Glomerular visceral epithelial cell (primary cell): Measurements from ENCODE around the gene LPAR4.
A peak's percentile ranks its signal among the peaks of the same experiment; 100 is the strongest.
"Not testable (repeated sequence)": the region's sequence is repeated elsewhere in the genome, so short reads cannot be mapped to it uniquely, and the experiment has no call there.

Experiments
- DNase-seq: peaks from one replicate; pipeline ENCODE4 v3.0.0-alpha.2; 2016; ENCODE audit errors: extremely low spot score

Gene LPAR4, protein sequence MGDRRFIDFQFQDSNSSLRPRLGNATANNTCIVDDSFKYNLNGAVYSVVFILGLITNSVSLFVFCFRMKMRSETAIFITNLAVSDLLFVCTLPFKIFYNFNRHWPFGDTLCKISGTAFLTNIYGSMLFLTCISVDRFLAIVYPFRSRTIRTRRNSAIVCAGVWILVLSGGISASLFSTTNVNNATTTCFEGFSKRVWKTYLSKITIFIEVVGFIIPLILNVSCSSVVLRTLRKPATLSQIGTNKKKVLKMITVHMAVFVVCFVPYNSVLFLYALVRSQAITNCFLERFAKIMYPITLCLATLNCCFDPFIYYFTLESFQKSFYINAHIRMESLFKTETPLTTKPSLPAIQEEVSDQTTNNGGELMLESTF

DNA sequence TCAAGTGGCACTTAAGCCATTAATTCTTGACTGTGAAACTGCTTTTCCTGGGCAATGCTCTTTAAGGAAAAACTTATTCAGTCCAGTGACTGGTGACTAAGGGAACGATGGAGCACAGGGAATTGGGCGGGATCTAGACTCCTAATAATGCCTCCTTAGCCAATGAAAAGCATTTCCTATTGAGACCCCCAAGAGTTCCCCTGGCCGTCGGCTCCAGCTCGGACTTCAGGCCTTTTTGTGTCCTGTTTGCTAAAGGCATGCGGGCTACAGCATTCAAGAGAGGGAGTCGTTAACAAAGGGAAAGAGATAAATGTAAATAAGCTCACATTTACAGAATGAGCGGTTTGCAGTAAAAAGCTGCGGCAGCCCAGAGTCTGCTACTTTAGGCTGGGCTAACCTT, at the start of gene LPAR4:
Gene LPAR4 (plus strand): TSS at position 232 of the 400 bp plus-strand sequence. CDS start 7,150 bp downstream, outside the sequence.
- DNase-seq, result peak; percentile 11

DNA sequence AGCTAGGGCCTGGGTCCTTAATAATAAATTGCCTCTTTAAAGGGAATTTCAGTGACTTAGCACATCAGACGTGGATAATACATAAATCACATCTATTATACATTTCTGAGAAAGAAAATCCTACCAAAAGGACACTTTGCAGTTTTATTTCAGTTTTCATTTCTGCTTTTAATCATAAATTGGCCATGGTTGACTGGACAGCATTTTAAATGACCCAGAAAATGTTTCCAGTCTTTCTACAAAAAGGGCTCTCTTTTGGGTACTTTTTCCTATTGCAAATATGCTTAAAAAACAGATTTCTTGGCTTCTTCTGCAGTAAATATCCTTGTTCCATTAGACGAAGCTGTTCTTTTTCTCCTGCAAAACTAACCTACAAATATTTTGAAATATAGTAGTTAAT, 41.4 kb upstream of the LPAR4 start:
- DNase-seq, result no peak

DNA sequence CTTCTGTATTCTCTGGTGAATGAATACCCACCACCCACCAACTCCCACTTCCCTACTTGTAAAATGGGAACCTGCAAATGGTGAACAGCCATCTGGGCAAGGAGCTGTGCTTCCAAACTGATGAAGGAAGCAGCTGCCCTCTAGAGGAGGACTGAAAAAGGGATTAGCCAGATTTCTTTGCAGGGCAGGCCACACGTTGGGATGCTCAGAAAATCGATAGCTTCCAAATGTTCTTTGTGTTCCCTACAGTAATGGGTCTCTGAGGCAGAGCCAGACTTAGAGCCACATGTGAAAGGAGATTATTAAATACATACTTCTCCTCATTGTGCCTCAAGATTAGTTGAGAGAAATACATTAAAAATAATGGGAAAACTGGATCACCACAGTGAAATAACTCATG, 39.3 kb upstream of the LPAR4 start:
- peak; percentile 14 for DNase-seq

DNA sequence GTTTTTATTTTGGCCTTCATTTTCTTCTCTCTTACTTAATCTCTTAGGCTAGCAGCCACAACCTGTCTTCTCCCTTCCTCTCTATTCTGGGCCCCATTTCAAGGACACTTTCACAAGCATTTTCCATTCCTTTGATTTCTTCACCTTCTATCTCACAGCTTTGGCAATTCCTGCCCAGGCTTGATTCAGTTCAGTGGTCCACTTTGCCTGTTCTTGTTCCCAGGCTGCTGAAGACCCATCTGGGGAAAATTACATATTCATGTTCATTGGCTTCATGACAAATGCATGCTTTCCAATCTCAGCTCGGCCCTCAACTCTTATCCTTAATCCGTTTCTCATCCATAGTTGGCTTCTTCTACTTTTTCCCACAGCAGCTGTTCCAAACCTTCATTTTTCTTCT, 38.7 kb upstream of the LPAR4 start:
- no peak for DNase-seq

DNA sequence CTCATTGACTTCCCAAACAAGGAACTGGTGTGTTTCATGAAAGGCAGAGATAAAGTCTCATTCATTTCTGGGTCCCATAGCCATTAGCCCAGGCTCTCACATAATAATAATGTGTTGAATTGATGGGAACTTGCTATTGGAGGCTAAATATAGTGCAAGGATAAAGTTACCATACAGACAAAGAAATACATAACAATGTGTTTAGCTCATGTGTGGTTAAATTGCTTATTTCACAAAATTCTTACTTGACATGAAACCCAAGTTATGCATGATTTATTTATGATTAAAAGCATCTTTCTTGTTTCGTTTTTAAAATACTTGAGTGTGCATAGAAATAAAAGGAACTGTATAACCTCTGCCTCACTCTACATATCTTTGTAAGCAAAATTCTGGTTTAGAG, 37.3 kb upstream of the LPAR4 start:
- DNase-seq, result peak; percentile 0

DNA sequence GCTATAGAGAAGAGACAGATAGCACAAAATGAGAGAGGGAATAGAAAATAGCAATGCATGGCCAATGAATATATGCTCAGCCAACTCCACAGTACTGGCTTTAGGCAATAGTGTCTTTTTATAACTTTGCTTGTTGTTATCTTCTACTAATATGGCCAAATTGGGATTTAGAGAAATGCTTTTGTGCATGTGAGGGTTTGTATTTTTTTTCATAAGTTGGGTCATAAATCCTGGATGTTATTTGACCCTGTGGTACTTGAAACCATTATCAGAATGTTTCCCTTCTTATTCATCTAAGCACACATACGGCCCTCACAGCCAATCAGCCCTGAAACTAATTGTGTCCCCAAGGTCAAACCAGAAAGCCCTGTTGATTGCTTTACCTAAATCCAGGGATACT, 35.2 kb upstream of the LPAR4 start:
- no peak for DNase-seq

DNA sequence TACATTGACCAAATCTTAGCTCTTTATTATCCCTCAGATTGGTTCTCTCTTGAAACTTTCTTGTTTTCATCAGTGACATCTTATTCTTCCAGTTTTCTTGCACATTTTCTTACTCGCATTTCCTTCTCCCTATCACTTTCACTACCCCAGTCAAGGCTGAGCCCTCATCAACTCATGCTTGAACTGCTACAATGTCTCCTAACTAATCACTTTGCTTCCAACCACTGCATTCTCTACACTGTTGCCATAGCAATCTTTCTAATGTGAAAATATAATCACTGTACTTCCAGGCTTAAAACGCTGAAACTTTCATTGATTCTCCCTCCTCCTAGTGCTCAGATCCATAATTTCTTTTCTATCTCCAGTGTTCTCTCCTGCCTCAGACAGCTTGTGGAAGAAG, 22.2 kb upstream of the LPAR4 start:
- no peak for DNase-seq

DNA sequence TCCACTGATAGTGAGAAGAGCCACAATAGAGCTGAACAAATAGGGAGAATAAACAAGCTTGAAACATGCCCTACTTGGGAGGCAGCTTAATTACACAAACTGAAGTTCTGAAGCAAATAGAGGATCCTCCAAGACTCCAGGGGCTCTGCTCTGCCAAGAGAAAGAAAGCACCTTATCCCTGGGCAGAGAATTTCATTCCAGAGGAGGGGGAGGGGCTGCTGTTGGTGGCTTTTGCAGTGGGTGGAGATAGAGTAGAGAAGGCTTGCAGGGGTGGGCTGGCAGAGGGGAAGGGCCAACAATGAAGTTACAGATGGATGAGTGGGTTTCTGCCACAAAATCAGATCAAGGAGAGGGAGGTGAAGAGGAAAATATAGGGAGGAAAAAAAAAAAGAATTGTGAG, 1.0 kb upstream of the LPAR4 start:
- DNase-seq, result no peak

DNA sequence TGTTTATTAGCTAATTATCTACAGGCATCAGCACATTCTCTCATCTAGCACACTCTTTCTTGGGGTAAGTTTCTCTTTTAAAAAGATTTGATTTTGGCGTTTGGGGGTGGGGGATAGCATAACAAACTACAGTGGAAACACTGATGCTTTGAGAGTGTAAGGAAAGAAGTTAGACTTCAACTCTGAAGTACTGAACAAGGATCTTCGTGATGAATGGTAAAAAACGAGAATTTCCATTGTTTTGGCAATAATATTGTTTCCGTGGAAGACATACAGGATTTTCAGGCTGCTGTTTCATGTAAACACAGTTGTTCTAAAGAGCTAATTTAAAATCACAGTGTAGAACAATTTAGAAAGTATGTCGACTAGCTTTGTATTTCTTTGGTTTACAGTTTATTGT, 451 bp downstream of the LPAR4 start:
- no peak for DNase-seq

DNA sequence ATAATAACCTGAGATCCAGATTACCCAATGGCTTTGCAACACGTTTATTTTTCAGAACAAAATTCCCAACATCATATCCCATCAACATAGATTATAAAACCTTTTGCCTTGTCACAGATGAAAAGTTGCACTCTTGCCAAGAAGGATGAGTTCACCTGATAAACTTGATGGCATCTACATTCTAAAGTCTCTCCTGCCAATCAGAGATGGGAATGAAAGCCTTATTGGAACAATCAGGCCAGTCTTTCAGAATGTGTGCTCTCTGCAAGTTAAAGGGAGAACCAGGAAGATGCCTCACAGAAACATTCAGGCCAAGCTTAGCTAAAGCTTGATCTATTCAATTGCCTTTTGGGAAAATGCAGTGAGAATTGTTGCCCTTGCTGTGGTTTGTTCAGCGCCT, 1.3 kb downstream of the LPAR4 start:
- DNase-seq, result no peak

DNA sequence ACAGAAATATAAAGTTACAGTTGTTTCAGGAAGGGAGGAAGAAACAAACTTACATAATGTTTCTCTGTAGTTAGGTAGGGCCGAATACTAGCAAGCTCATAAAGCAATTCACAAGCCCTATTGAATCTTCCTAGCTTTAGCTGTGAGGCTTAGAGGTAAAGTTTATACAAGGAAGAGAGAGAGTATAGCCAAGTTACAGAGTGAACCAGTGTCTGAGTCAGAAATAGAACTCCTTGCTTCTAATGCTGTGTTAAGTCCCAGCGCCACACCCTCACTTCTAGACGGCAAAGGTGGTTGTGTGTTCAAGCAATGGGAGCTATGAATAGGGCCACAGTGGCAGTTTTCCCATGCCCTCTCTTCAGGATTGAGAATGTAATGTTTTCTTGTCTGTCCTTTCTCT, 6.1 kb downstream of the LPAR4 start:
- DNase-seq, result no peak

DNA sequence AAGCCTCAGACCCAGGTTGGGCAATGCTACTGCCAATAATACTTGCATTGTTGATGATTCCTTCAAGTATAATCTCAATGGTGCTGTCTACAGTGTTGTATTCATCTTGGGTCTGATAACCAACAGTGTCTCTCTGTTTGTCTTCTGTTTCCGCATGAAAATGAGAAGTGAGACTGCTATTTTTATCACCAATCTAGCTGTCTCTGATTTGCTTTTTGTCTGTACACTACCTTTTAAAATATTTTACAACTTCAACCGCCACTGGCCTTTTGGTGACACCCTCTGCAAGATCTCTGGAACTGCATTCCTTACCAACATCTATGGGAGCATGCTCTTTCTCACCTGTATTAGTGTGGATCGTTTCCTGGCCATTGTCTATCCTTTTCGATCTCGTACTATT, 7.4 kb downstream of the LPAR4 start:
- DNase-seq, result no peak

DNA sequence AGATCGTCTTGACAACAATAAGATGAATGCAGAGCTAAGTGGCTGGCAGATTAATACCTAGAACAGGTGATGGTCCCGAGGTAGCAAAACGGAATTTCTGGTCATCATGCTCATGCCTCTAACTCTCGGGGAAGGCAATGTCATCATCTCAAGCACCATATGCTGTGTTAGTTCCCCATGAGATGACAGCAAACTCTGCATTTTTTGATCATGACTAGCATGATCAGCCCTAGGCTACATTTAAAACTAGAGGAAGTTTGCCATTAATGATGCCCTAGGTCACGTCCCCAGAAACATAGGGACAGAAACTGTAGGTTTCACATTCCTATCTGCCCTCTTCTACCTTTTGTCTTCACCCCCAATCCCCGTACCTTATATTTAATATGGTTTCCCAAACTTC, 11.6 kb downstream of the LPAR4 start:
- no peak for DNase-seq

DNA sequence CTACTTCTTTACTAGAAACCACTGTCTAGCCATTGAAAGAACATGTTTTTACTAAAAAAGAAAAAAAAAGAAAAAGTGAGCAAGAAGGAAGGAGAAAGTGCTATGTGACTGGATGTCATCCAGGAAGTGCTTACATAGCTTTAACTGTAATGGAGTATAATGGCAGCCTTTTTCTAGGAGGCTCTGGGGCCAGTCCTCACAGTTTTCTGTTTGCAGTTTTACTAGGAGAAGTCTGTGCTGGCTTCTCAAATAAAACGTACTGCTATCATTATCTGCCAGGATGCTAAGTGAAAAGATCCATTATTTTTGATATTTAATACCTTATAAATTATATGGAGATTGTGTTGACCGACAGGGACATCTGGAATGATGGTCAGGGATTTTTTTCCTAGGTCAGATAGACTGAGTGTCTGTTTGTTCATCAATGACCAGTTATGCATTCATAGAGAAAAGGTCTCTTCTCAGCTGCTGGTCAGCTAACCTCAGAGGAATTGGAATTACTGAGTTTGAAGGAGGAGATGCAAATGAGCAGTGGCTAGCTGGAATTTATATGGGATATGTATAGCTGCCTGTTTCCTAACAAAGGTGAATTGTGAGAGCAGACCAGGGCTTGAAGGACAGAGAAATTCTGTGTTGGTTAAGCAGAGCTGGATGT, 21.7 kb downstream of the LPAR4 start:
- no peak for DNase-seq

DNA sequence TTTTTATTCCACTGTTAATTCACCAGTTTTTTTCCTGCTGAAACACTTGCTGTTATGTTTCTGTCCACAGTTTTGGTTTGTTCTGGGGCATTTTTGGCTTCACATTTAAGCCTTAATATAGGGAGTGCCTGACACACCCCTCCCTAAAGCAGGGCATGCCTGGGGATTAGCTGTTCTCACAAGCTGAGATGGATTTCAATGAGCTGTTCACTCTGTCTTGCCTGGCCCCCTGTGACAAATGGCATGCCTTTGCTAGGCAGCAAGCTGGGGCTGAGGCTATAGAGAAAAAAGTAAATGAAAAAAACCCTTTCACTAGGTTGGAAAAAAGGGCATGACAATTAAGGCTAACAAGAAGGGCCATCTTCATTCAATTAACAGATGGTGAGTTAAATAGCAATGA, 22.4 kb downstream of the LPAR4 start:
- no peak for DNase-seq

DNA sequence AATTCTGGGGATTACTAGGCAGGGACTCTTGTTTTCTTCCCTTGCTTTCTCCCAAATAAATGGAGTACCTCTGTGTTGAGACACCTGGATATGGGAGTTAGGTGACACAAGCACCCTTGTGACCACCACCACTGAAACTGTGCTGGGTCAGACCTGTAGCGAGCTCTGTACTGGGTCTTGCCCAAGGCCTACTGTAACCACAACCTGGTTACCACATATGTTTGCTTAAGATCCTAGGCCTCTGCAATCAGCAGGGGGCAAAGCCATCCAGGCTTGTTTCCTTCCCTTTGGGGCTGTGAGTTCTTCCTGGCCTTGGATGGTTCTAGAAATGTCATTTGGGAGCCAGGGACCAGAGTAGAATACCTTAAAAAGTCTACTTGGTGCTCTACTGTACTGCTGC, 49.4 kb downstream of the LPAR4 start:
- no peak for DNase-seq

DNA sequence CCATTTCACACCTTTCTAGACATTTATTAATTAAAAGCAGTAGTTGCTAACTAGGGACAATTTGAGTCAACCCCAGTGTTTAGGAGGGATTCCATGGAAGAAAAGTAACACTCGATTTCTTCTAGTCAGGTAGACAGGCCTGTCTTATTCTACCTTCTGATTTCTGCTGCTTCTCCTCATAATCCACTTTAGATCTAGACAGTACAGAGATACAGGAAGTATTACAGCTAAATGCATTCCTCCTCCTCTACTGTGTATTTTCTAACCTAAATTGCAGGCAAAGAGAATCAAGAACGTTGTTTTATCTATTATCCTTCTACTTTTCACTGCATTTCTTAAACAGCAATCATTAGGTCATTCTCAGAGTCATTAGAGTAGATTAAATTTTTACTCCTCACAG, 52.6 kb downstream of the LPAR4 start:
- no peak for DNase-seq

DNA sequence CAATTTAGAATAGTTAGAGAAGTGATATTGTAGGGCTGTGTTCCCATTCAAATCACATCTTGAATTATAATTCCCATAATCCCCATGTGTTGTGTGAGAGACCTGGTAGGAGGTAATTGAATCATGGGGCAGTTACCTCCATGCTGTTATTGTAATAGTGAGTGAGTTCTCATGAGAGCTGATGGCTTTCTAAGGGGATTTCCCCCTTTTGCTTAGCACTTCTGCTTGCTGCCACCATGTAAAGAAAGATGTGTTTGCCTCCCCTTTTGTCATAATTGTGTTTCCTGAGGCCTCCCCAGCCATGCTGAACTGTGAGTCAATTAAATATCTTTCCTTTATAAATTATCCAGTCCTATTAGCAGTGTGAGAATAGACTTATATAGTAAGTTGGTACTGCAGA, 53.2 kb downstream of the LPAR4 start:
- DNase-seq, result no peak

DNA sequence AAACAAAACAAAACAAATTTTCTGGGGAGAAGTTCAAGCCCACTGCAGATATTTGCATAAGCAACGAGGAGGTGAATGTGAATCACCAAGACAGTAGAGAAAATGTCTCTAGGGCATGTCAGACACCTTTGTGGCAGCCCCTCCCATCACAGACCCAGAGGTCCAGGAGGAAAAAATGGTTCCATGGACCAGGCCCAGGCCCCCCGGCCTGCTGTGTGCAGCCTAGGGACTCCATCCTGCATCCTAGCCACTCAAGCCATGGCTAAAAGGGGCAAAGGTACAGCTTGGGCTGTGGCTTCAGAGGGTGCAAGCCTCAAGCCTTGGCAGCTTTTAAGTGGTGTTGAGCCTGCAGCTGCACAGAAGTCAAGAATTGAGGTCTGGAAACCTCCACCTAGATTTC, 54.0 kb downstream of the LPAR4 start:
- no peak for DNase-seq

DNA sequence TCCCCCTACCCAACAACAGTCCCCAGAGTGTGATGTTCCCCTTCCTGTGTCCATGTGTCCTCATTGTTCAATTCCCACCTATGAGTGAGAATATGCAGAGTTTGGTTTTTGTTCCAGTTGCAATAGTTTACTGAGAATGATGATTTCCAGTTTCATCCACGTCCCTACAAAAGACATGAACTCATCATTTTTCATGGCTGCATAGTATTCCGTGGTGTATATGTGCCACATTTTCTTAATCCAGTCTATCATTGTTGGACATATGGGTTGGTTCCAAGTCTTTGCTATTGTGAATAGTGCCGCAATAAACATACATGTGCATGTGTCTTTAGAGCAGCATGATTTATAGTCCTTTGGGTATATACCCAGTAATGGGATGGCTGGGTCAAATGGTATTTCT, 55.0 kb downstream of the LPAR4 start:
- DNase-seq, result not testable (repeated sequence)
